IPS DF 6.9 (cell line): ENCODE data around the gene FBXO11.

Experiments used
- DNase-seq: peaks from one replicate; pipeline ENCODE4 v3.0.0-alpha.2; 2013; ENCODE audit warnings: low read depth, low spot score
- H3K27ac ChIP-seq: one replicate; pipeline ENCODE4 v1.5.1; 2013; ENCODE audit warnings: low read length, control low read depth
- H3K27me3 ChIP-seq: 2 replicates; pipeline ENCODE4 v1.6.1; 2013; ENCODE audit warnings: mild to moderate bottlenecking, low read length; ENCODE audit not compliant: control insufficient read depth, insufficient read depth
- H3K36me3 ChIP-seq: 2 replicates; pipeline ENCODE4 v1.6.1; 2013; ENCODE audit warnings: low read length; ENCODE audit not compliant: control insufficient read depth, insufficient read depth
- H3K4me1 ChIP-seq: 2 replicates; pipeline ENCODE4 v1.6.1; 2013; ENCODE audit warnings: low read length; ENCODE audit not compliant: control insufficient read depth, insufficient read depth
- H3K4me3 ChIP-seq: 2 replicates; pipeline ENCODE4 v1.5.1; 2013; ENCODE audit warnings: mild to moderate bottlenecking, low read length
- H3K9me3 ChIP-seq: 2 replicates; pipeline ENCODE4 v1.6.1; 2013; ENCODE audit warnings: low read length, inconsistent platforms; ENCODE audit not compliant: control insufficient read depth, insufficient read depth
- WGBS: extraction: QIAGEN DNeasy Blood & Tissue Kit; methylation state at CpG from one replicate; pipeline ENCODE4 v1.1.7; 2013; ENCODE audit warnings: mixed read lengths, missing lambda C conversion rate; ENCODE audit not compliant: insufficient read length, insufficient coverage; 5-methylcytosine and 5-hydroxymethylcytosine counted together

The FBXO11 gene

GRCh38 chr2:47785986-47786385 is 120.3 kb downstream of the FBXO11 start:
- Histone ChIP-seq H3K36me3 (no peaks in the 10 kb centered on the region), H3K27ac (no peak overlapping the region), H3K9me3 (no peaks in the 10 kb centered on the region), H3K27me3 (no peaks in the 10 kb centered on the region), H3K4me3 (no peak overlapping the region), H3K4me1 (no peaks in the 10 kb centered on the region; the same call in none of the 2 replicates)
- DNase-seq: no peak
- no CpG with 5 or more reads among the region's 7 CpGs for WGBS

GRCh38 chr2:47784352-47784851 is 121.9 kb downstream of the FBXO11 start:
- no peak overlapping the region for H3K27ac ChIP-seq
- H3K4me3 ChIP-seq: peak overlapping the region; percentile 96; the same call in 1 of the 2 replicates
- WGBS: no CpG with 5 or more reads among the region's 28 CpGs
- no peaks in the 10 kb centered on the region for H3K9me3 ChIP-seq
- DNase-seq: no peak
- no peaks in the 10 kb centered on the region for H3K27me3 ChIP-seq
- H3K4me1 ChIP-seq: no peaks in the 10 kb centered on the region; the same call in none of the 2 replicates
- H3K36me3 ChIP-seq: no peaks in the 10 kb centered on the region

- Histone ChIP-seq H3K36me3 (no peaks in the 10 kb centered on the region), H3K4me3 (peak overlapping the region; percentile 96), H3K9me3 (no peaks in the 10 kb centered on the region), H3K4me1 (no peaks in the 10 kb centered on the region; the same call in none of the 2 replicates), H3K27me3 (no peaks in the 10 kb centered on the region), H3K27ac (no peak overlapping the region)
- peak; percentile 43 for DNase-seq
- WGBS: 100% methylated on average over 3 of the region's 71 CpGs
Measured at GRCh38 chr2:47783486-47784351, 122.6 kb downstream of the FBXO11 start.

DNA sequence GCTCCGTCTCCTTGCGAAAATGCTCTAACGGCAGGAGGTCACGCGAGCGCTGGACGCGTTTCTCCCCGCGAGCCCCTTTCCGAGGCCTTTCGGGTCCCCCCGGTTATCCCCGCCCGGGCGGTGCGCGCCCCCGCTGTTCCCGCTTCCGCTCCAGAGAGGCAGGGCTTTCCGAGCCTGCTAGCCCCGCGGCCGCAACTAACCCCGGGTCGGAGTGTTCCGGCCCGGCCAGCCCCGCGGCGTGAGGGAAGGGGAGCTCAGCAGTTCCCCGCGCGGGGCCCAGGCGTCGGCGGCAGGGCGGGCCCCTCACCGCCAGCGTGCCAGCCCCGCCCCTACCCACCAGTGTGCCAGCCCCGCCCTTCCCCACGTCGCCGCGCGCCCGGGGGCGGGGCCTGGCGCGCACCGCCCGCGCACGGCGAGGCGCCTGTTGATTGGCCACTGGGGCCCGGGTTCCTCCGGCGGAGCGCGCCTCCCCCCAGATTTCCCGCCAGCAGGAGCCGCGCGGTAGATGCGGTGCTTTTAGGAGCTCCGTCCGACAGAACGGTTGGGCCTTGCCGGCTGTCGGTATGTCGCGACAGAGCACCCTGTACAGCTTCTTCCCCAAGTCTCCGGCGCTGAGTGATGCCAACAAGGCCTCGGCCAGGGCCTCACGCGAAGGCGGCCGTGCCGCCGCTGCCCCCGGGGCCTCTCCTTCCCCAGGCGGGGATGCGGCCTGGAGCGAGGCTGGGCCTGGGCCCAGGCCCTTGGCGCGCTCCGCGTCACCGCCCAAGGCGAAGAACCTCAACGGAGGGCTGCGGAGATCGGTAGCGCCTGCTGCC is 123.4 kb downstream of the FBXO11 start, which contains the start of gene MSH6:
TSS of gene MSH6 (plus strand) at position 475 of the 815 bp plus-strand sequence. CDS start at position 564, 89 bp downstream.
- no peaks in the 10 kb centered on the region; the same call in none of the 2 replicates for H3K4me1 ChIP-seq
- H3K27ac ChIP-seq: no peak within 1 kb of the TSS
- peak; percentile 39 for DNase-seq
- H3K36me3 ChIP-seq: no peaks in the 10 kb centered on the region
- no peaks in the 10 kb centered on the region for H3K27me3 ChIP-seq
- H3K9me3 ChIP-seq: no peaks in the 10 kb centered on the region
- no CpG with 5 or more reads among the region's 98 CpGs for WGBS
- peak within 1 kb of the TSS; percentile 96 for H3K4me3 ChIP-seq

DNA sequence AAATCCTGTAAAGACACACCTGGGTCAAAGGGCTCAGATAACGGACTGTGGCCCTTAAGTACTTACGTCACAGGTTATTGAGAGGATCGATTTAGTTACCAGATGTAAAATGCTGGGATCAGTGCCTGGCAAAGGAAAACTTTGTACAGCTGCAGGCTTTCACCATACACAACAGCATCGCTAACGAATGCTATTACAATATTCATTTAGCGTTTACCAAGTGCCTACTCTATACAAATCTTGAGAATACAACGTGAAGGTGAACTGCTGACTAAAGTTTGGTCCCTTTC is 124.0 kb downstream of the FBXO11 start:
- Histone ChIP-seq H3K9me3 (no peaks in the 10 kb centered on the region), H3K36me3 (no peaks in the 10 kb centered on the region), H3K4me3 (peak overlapping the region; percentile 96; the same call in 1 of the 2 replicates), H3K27ac (no peak overlapping the region), H3K27me3 (no peaks in the 10 kb centered on the region), H3K4me1 (no peaks in the 10 kb centered on the region; the same call in none of the 2 replicates)
- WGBS: no CpG with 5 or more reads among the region's 7 CpGs
- DNase-seq: no peak

GRCh38 chr2:47779426-47779790 is 126.9 kb downstream of the FBXO11 start:
- H3K36me3 ChIP-seq: no peaks in the 10 kb centered on the region
- H3K9me3 ChIP-seq: no peaks in the 10 kb centered on the region
- no peak overlapping the region for H3K27ac ChIP-seq
- no CpG with 5 or more reads among the region's 8 CpGs for WGBS
- H3K4me3 ChIP-seq: no peak overlapping the region
- no peaks in the 10 kb centered on the region; the same call in 1 of the 2 replicates for H3K4me1 ChIP-seq
- no peaks in the 10 kb centered on the region for H3K27me3 ChIP-seq
- no peak for DNase-seq

DNA sequence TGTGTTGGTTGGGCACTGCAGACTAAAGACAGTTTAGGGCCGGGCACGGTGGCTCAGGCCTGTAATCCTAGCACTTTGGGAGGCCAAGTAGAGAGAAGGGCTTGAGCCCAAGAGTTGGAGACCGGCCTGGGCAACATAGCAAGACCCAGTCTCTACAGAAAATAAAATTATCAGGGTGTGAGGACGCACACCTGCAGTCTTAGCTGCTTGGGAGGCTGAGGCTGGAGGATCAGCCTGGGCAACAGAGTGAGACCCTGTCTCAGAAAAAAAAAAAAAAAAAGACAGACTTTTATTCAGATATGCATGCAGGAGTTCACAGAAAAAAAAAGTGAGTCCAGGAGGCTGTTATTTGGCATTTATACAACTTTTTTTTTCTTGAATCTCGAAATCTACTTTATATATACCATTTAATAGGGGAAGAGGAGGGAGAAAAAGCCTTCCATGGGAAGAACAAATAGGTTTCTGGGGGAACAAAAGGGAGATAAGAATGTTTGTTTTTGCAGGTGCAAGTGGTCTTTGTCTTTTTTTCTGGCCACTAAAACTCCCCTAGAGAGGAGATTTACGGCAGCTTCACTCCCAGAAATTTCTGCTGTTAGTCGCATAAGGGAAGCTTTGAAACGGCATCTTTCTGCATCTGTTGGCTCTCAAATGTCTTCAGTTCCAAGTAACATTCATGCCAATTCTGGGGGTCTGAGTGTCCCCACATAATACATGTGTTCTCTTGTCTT is 127.4 kb downstream of the FBXO11 start:
- Histone ChIP-seq H3K9me3 (no peaks in the 10 kb centered on the region), H3K4me1 (no peaks in the 10 kb centered on the region; the same call in 1 of the 2 replicates), H3K4me3 (no peak overlapping the region), H3K36me3 (no peaks in the 10 kb centered on the region), H3K27ac (no peak overlapping the region), H3K27me3 (no peaks in the 10 kb centered on the region)
- DNase-seq: no peak
- no CpG with 5 or more reads among the region's 8 CpGs for WGBS

DNA sequence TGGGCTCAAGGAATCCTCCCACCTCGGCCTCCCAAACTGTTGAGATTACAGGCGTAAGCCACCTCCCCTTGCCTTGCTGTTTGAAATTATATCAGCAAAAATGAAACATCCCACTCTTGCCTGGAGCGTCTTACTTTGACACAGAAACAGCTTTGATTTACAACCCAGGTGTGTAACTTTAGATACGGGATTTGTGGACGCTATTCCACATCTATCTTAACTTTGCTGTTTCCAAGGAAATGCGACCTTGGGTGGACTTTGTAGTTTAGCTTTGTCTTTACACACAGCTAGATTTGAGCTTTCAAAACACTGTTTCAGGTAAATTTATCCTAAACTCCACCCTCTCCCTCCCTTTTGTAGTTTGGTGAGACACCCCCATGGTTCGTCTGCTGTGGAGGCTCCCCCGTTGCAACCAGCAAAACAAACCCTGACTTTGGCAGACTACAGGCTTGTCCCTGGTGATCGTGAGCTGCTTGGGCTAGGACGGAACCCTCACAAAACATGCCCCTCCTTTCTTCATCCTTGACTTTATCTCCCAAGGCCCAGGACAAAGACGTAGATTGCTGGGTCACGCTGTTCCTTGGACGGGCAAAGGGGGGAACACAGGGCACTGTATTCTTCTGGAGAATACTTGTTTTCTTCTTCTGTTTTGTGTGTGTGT is 128.9 kb downstream of the FBXO11 start:
- WGBS: no CpG with 5 or more reads among the region's 13 CpGs
- no peak for DNase-seq
- H3K36me3 ChIP-seq: no peaks in the 10 kb centered on the region
- H3K9me3 ChIP-seq: no peaks in the 10 kb centered on the region
- no peak overlapping the region for H3K4me3 ChIP-seq
- no peaks in the 10 kb centered on the region; the same call in 1 of the 2 replicates for H3K4me1 ChIP-seq
- H3K27me3 ChIP-seq: no peaks in the 10 kb centered on the region
- H3K27ac ChIP-seq: no peak overlapping the region

DNA sequence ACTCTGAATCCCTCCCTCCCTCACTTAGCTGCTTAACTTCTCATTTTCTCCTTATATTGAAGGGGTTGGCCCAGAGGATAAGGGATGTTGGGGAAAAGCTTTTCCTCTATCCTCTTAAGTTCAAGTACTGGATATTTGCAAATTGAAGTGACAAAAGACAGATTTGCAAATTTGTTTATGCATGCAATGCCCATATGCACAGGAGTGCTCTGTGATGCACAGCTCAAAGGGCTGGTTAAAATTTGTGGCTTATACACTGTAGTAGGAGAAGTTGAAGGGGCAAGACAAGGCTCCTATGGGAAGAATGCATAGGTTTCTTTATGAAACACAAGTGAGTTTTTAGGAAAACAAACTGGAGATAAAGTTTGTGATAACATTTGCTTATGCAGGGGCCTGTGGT is 131.7 kb downstream of the FBXO11 start:
- Histone ChIP-seq H3K27me3 (no peaks in the 10 kb centered on the region), H3K4me1 (no peaks in the 10 kb centered on the region; the same call in 1 of the 2 replicates), H3K4me3 (no peak overlapping the region), H3K27ac (no peak overlapping the region), H3K9me3 (no peaks in the 10 kb centered on the region), H3K36me3 (no peaks in the 10 kb centered on the region)
- DNase-seq: no peak
